Activated T-cell treated with anti-CD3 and anti-CD28 coated beads, Interleukin-2, amount 50 U/mL, for 48 hours (primary cell): ENCODE results near the gene NFKB1.
A peak's percentile ranks its signal among the peaks of the same experiment; 100 is the strongest.

Experiments used
- DNase-seq, 2 experiments: peaks; one replicate each; pipeline ENCODE4 v3.0.0-alpha.2; 2020

NFKB1 gene

GRCh38 chr4:102497986-102498385 is 3.2 kb upstream of the NFKB1 start:
- no peak for DNase-seq

GRCh38 chr4:102500352-102500695 is 835 bp upstream of the NFKB1 start:
- peak; percentile 39 to 50 for DNase-seq

GRCh38 chr4:102501447-102501696 is 213 bp downstream of the NFKB1 start:
- no peak for DNase-seq

GRCh38 chr4:102502543-102502818 is 1.3 kb downstream of the NFKB1 start:
- DNase-seq: no peak

- DNase-seq: no peak
These were observed 2.2 kb downstream of the NFKB1 start for GRCh38 chr4:102503301-102503746.

- DNase-seq: no peak
These were observed 3.0 kb downstream of the NFKB1 start for GRCh38 chr4:102503831-102504786.

- no peak for DNase-seq
These were observed 3.8 kb downstream of the NFKB1 start for GRCh38 chr4:102504941-102505340.

- DNase-seq: no peak
These were observed 4.5 kb downstream of the NFKB1 start for GRCh38 chr4:102505708-102506107.

- no peak for DNase-seq
These were observed 5.4 kb downstream of the NFKB1 start for GRCh38 chr4:102506523-102506922.

GRCh38 chr4:102511830-102512605 is 10.9 kb downstream of the NFKB1 start:
- DNase-seq: no peak

GRCh38 chr4:102514298-102514964 is 13.3 kb downstream of the NFKB1 start:
- DNase-seq: no peak

GRCh38 chr4:102517753-102518152 is 16.6 kb downstream of the NFKB1 start:
- no peak for DNase-seq

- DNase-seq: no peak
These were observed 17.6 kb downstream of the NFKB1 start for GRCh38 chr4:102518703-102519131.

- no peak for DNase-seq
These were observed 18.8 kb downstream of the NFKB1 start for GRCh38 chr4:102519925-102520324.

- no peak for DNase-seq
These were observed 20.4 kb downstream of the NFKB1 start for GRCh38 chr4:102521570-102521969.

- DNase-seq: no peak
These were observed 20.9 kb downstream of the NFKB1 start for GRCh38 chr4:102522031-102522440.

GRCh38 chr4:102524691-102525090 is 23.5 kb downstream of the NFKB1 start:
- no peak for DNase-seq

GRCh38 chr4:102525097-102525496 is 23.9 kb downstream of the NFKB1 start:
- DNase-seq: no peak

- DNase-seq: no peak
These were observed 24.3 kb downstream of the NFKB1 start for GRCh38 chr4:102525504-102525903.

- DNase-seq: no peak
These were observed 25.4 kb downstream of the NFKB1 start for GRCh38 chr4:102526532-102526931.

GRCh38 chr4:102527695-102528283 is 26.6 kb downstream of the NFKB1 start:
- DNase-seq: no peak

- DNase-seq: no peak
These were observed 28.8 kb downstream of the NFKB1 start for GRCh38 chr4:102529977-102530376.

GRCh38 chr4:102530986-102531385 is 29.8 kb downstream of the NFKB1 start:
- no peak for DNase-seq

- DNase-seq: no peak
These were observed 30.3 kb downstream of the NFKB1 start for GRCh38 chr4:102531462-102531861.
